ENCODE data around the gene SLC22A6.

DNA sequence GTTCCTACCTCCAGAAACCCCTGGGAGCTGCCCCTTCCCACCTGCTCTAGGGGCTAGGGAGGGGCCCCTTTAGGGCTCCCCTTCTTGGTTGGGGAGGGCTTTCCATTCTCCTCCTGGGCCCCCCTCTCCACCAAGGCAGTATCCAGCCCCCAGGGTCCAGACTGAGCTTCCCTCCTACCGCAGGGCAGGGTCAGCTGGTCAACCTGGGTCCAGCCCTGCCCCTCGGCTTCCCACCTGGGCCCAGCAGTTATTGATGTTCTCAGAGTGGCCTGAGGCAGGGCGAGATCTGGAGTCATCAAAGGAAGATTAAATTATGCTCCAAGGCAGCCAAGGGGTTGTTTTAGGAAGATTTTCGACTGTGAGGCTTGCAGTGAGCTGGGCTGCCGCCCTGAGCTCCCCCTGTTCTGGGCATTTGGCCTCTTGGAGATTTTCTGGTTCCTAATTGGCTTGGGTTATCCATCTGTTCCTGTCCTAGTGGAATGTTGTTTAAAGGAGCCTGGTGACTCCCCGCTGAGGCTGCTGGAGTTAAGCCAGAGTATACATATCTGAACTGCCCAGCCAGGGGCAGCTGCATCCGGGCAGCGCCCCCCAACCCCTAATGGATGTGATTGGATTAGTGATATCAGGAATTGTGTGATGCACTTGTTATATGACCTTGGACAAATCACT lies 32.7 kb upstream of the SLC22A6 start:
- TF ChIP-seq EZH2phosphoT487 (IDR thresholded peaks at IDR 0.05; ENCODE audit: insufficient read depth, low read depth) (no peak), EZH2 (IDR thresholded peaks at IDR 0.05; ENCODE audit: insufficient read depth, poor library complexity, severe bottlenecking) (no peak)

Measured in GM23248 (cell line).